ENCODE results near the gene TRAF6. TPM values are rescaled to one million over a fixed set of nuclear protein-coding genes. Genes with fewer than 3 reads are reported as not detected.
A peak's percentile ranks its signal among the peaks of the same experiment; 100 is the strongest.

Gene TRAF6
- total and polyA plus RNA-seq, 12 donors = 3.0 to 18.2 (median 12.9) TPM

DNA sequence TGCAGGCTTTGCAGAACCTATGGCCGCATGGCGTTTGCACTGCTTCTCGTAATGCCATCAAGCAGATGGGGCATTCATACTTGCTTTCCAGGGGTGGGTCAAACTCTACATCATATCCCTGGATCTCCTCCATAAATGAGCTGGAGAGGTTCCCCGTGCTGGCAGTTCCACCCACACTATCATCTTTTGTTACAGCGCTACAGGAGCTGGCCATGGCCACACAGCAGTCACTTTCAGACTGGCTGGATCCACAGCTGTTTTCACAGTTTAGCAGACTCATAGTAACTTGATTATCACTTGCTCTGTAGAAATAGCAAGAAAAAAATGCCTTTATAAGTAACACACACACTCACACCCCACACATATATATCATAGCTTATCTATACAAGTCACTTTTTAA is 8.8 kb downstream of the TRAF6 start:
- Histone ChIP-seq H3K9me3 (no peaks in the 10 kb centered on the region), H3K4me1 (peaks cover 8 to 66% (median 59%) of the 10 kb centered on the region in 9 donors), H3K27ac (peak overlapping the region in 8 of 10 donors; percentile 4 to 81 (median 67)), H3K4me3 (no peak overlapping the region), H3K27me3 (no peaks in the 10 kb centered on the region), H3K36me3 (peaks cover 0 to 77% (median 23%) of the 10 kb centered on the region in 9 donors)
- 66 to 67% methylated on average over 5 of the region's 5 CpGs for WGBS, 2 donors
- intact Hi-C loops (cut with DNase I) = no loop called here
- DNase-seq (no peak), ATAC-seq (peak in 7 of 8 donors; percentile 46 to 81 (median 70))
- TF ChIP-seq, protein P1, sequence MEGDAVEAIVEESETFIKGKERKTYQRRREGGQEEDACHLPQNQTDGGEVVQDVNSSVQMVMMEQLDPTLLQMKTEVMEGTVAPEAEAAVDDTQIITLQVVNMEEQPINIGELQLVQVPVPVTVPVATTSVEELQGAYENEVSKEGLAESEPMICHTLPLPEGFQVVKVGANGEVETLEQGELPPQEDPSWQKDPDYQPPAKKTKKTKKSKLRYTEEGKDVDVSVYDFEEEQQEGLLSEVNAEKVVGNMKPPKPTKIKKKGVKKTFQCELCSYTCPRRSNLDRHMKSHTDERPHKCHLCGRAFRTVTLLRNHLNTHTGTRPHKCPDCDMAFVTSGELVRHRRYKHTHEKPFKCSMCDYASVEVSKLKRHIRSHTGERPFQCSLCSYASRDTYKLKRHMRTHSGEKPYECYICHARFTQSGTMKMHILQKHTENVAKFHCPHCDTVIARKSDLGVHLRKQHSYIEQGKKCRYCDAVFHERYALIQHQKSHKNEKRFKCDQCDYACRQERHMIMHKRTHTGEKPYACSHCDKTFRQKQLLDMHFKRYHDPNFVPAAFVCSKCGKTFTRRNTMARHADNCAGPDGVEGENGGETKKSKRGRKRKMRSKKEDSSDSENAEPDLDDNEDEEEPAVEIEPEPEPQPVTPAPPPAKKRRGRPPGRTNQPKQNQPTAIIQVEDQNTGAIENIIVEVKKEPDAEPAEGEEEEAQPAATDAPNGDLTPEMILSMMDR (IDR thresholded peaks at IDR 0.05) = no peak

DNA sequence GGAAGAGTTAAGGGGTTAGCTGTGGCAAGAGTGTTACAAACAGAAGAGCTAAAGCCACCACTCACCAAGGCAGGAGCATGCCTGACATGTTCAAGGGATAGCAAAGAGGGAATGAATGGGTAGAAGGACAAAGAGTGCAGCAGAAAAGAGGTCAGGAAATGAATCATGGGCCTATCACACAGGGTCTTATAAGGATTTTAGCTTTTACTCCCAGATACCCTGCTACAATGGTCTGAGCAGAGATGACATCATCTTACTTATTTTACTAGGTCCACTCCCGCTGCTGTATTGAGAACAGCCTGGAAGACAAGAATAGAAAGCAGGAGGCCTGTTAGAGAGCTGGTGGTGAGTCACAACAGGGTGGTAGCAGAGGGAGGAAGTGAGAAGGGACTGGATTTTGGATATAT is 9.8 kb downstream of the TRAF6 start:
- intact Hi-C loops (cut with DNase I) = no loop called here
- TF ChIP-seq, protein P1 (IDR thresholded peaks at IDR 0.05) = no peak
- Histone ChIP-seq H3K27me3 (no peaks in the 10 kb centered on the region), H3K4me3 (no peak overlapping the region), H3K27ac (peak overlapping the region in 9 of 10 donors; percentile 4 to 81 (median 66)), H3K36me3 (peaks cover 0 to 83% (median 32%) of the 10 kb centered on the region in 9 donors), H3K9me3 (no peaks in the 10 kb centered on the region), H3K4me1 (peaks cover 8 to 56% (median 50%) of the 10 kb centered on the region in 9 donors)
- ATAC-seq = peak; percentile 86 to 99 (median 95)
- peak in 1 of 2 donors; percentile 40 for DNase-seq
- 14 to 18% methylated on average over 1 of the region's 1 CpG for WGBS, 2 donors

DNA sequence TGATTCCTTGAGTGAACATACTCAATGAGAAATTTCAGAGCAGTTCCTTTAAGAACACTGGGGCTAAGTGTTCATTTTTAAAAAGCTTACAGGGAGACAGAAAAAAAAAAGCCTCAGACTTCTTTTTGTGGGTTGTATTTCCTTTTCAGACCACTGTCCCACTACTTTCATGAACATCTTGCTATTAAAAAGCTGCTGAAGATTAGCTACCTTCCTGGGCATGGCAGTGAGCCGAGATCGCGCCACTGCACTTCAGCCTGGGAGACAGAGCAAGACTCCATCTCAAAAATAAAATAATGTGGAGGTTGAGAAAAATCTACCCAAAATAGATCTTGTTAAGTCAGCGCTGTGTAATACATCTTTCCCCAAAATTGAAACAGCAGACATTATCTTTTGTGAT is 10.8 kb downstream of the TRAF6 start:
- Histone ChIP-seq H3K27me3 (no peaks in the 10 kb centered on the region), H3K27ac (peak overlapping the region in 2 of 10 donors; percentile 68 to 78), H3K4me1 (peaks cover 8 to 51% (median 42%) of the 10 kb centered on the region in 9 donors), H3K36me3 (peaks cover 0 to 86% (median 35%) of the 10 kb centered on the region in 9 donors), H3K9me3 (no peaks in the 10 kb centered on the region), H3K4me3 (no peak overlapping the region)
- TF ChIP-seq, protein P1 (IDR thresholded peaks at IDR 0.05) = no peak
- no peak for DNase-seq
- intact Hi-C loops (cut with DNase I) = loop anchor here in 2 of 10 donors (5.0 to 10.0 kb wide), 2 partner anchors 207 to 885 kb away; partner anchors contain the start of gene FJX1 (in 1 of the 2)
- WGBS, 2 donors = 95 to 96% methylated on average over 4 of the region's 4 CpGs
- ATAC-seq = no peak

DNA sequence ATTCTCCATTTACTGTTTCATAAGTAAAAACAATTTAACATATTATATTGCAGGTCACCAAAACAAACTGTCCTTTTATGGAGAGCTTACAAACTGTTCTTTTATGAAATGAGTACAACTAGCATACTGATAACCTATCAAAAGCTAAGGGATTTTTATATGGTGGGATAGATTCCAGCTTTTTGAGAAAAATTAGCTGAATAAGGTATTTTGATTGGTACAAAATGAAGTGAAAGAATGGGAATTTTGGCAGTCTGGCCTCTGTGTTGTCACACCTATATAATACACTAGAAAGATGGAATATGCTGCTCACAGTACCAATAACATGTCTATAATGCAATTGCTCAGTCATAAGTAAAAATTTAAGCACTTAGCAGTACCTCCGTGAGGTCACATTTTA is 11.4 kb downstream of the TRAF6 start:
- no peak for DNase-seq
- ATAC-seq = no peak
- TF ChIP-seq, protein P1 (IDR thresholded peaks at IDR 0.05) = no peak
- peaks cover 8 to 46% (median 38%) of the 10 kb centered on the region in 9 donors for H3K4me1 ChIP-seq
- intact Hi-C loops (cut with DNase I) = loop anchor here in 2 of 10 donors (5.0 to 10.0 kb wide), 2 partner anchors 206 to 884 kb away; partner anchors contain the start of gene FJX1 (in 1 of the 2)
- no peak overlapping the region for H3K27ac ChIP-seq
- 93 to 97% methylated on average over 1 of the region's 1 CpG for WGBS, 2 donors
- peaks cover 0 to 87% (median 36%) of the 10 kb centered on the region in 9 donors for H3K36me3 ChIP-seq
- H3K4me3 ChIP-seq = no peak overlapping the region
- no peaks in the 10 kb centered on the region for H3K27me3 ChIP-seq
- H3K9me3 ChIP-seq = no peaks in the 10 kb centered on the region

Data from heart right ventricle (tissue), 16 donors.